ENCODE data around the gene MMEL1.

- TF ChIP-seq, protein P1, sequence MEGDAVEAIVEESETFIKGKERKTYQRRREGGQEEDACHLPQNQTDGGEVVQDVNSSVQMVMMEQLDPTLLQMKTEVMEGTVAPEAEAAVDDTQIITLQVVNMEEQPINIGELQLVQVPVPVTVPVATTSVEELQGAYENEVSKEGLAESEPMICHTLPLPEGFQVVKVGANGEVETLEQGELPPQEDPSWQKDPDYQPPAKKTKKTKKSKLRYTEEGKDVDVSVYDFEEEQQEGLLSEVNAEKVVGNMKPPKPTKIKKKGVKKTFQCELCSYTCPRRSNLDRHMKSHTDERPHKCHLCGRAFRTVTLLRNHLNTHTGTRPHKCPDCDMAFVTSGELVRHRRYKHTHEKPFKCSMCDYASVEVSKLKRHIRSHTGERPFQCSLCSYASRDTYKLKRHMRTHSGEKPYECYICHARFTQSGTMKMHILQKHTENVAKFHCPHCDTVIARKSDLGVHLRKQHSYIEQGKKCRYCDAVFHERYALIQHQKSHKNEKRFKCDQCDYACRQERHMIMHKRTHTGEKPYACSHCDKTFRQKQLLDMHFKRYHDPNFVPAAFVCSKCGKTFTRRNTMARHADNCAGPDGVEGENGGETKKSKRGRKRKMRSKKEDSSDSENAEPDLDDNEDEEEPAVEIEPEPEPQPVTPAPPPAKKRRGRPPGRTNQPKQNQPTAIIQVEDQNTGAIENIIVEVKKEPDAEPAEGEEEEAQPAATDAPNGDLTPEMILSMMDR (IDR thresholded peaks at IDR 0.05) = no peak
- TF ChIP-seq CBX8 (IDR thresholded peaks at IDR 0.05) (no peak), RNF2 (IDR thresholded peaks at IDR 0.05; ENCODE audit: borderline replicate concordance, low read depth) (no peak), EP300 (IDR thresholded peaks at IDR 0.05) (no peak), EHMT2 (IDR thresholded peaks at IDR 0.05; ENCODE audit: low read depth) (no peak), POLR2A (IDR thresholded peaks at IDR 0.05; ENCODE audit: low read length) (no peak), RAD21 (conservative IDR thresholded peaks at IDR 0.05 in 1 of 2, IDR thresholded peaks at IDR 0.05 in 1 of 2) (no peak), FOSL2 (IDR thresholded peaks at IDR 0.05) (no peak), FOSL2 (CRISPR knock-in tag; IDR thresholded peaks at IDR 0.05) (no peak), CEBPB (IDR thresholded peaks at IDR 0.05) (no peak), RCOR1 (IDR thresholded peaks at IDR 0.05; ENCODE audit: low read depth, low read length) (no peak)
- TF ChIP-seq, protein P2, sequence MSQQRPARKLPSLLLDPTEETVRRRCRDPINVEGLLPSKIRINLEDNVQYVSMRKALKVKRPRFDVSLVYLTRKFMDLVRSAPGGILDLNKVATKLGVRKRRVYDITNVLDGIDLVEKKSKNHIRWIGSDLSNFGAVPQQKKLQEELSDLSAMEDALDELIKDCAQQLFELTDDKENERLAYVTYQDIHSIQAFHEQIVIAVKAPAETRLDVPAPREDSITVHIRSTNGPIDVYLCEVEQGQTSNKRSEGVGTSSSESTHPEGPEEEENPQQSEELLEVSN (IDR thresholded peaks at IDR 0.05; ENCODE audit: borderline replicate concordance, low read depth) = no peak
- TF ChIP-seq, protein P3, sequence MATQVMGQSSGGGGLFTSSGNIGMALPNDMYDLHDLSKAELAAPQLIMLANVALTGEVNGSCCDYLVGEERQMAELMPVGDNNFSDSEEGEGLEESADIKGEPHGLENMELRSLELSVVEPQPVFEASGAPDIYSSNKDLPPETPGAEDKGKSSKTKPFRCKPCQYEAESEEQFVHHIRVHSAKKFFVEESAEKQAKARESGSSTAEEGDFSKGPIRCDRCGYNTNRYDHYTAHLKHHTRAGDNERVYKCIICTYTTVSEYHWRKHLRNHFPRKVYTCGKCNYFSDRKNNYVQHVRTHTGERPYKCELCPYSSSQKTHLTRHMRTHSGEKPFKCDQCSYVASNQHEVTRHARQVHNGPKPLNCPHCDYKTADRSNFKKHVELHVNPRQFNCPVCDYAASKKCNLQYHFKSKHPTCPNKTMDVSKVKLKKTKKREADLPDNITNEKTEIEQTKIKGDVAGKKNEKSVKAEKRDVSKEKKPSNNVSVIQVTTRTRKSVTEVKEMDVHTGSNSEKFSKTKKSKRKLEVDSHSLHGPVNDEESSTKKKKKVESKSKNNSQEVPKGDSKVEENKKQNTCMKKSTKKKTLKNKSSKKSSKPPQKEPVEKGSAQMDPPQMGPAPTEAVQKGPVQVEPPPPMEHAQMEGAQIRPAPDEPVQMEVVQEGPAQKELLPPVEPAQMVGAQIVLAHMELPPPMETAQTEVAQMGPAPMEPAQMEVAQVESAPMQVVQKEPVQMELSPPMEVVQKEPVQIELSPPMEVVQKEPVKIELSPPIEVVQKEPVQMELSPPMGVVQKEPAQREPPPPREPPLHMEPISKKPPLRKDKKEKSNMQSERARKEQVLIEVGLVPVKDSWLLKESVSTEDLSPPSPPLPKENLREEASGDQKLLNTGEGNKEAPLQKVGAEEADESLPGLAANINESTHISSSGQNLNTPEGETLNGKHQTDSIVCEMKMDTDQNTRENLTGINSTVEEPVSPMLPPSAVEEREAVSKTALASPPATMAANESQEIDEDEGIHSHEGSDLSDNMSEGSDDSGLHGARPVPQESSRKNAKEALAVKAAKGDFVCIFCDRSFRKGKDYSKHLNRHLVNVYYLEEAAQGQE (IDR thresholded peaks at IDR 0.05) = no peak
These were observed 47.3 kb downstream of the MMEL1 start for GRCh38 chr1:2585318-2586092.
